Lung (tissue), 12 donors: Measurements from ENCODE around the gene RIOX2. TPM values are rescaled to one million over a fixed set of nuclear protein-coding genes. Genes with fewer than 3 reads are reported as not detected.

Source experiments
- ATAC-seq: fragments of 200-7000 bp; cut with Tn5 transposase; one replicate; pipeline ENCODE4 v1.9.1; 2020; ENCODE audit warnings: moderate number of reproducible peaks; ENCODE audit not compliant: insufficient read depth, low FRiP score
- DNase-seq, 3 donors: peaks; one replicate each; pipeline ENCODE4 v3.0.0-alpha.2; 2013 to 2017
- H3K27ac ChIP-seq, 2 donors: one replicate each; pipeline ENCODE4 v1.5.1; 2013; ENCODE audit warnings: mild to moderate bottlenecking in 2 of 2, moderate library complexity in 2 of 2, control low read depth in 1 of 2, inconsistent platforms in 1 of 2, low read depth in 1 of 2, low read length in 1 of 2
- H3K27me3 ChIP-seq, 3 donors: one replicate each; pipeline ENCODE4 v1.5.1; 2013; ENCODE audit warnings: low read length in 2 of 3; ENCODE audit not compliant: control insufficient read depth in 3 of 3, insufficient read depth in 3 of 3
- H3K36me3 ChIP-seq, 4 donors: one replicate each; pipeline ENCODE4 v1.5.1; 2013; ENCODE audit warnings: low read length in 4 of 4, mild to moderate bottlenecking in 1 of 4, moderate library complexity in 1 of 4; ENCODE audit not compliant: control insufficient read depth in 4 of 4, insufficient read depth in 4 of 4
- H3K4me1 ChIP-seq, 5 donors: one replicate each; pipeline ENCODE4 v1.5.1; 2013; ENCODE audit warnings: low read length in 5 of 5, mild to moderate bottlenecking in 2 of 5, moderate library complexity in 1 of 5; ENCODE audit not compliant: control insufficient read depth in 5 of 5, insufficient read depth in 5 of 5
- H3K4me3 ChIP-seq: one replicate; pipeline ENCODE4 v1.5.1; 2013; ENCODE audit warnings: mild to moderate bottlenecking, control low read depth, moderate library complexity
- H3K9ac ChIP-seq, 2 donors: one replicate each; pipeline ENCODE4 v1.5.1; 2013; ENCODE audit warnings: low read length in 2 of 2, control low read depth in 1 of 2; ENCODE audit not compliant: insufficient read depth in 1 of 2
- H3K9me3 ChIP-seq, 4 donors: one replicate each; pipeline ENCODE4 v1.5.1; 2013; ENCODE audit warnings: low read length in 3 of 4, mild to moderate bottlenecking in 1 of 4, moderate library complexity in 1 of 4; ENCODE audit not compliant: control insufficient read depth in 4 of 4, insufficient read depth in 3 of 4
- WGBS, 2 donors: extraction: QIAGEN DNeasy Blood & Tissue Kit; methylation state at CpG; one replicate each; pipeline ENCODE4 v1.1.7; 2013; 5-methylcytosine and 5-hydroxymethylcytosine counted together
- polyA plus RNA-seq, 2 donors: library from polyadenylated mRNA; stranded (reverse); fragments of 200-250 nt; gene quantifications; one replicate each; pipeline ENCODE4 v1.2.1, GENCODE V29; 2013
- total RNA-seq, 2 donors: library from RNA; depleted of rRNA in 1 of 2; stranded (reverse); fragments of >200 nt in 1 of 2; gene quantifications; one replicate each; pipeline ENCODE4 v1.2.1, GENCODE V29; 2014 to 2021
- TF ChIP-seq, protein P1 (sequence below): IDR thresholded peaks from 2 replicates; pipeline ENCODE4 v1.5.1; 2012; ENCODE audit warnings: mild to moderate bottlenecking; ENCODE audit errors: control extremely low read depth, extremely low read depth
- donor health status: control.
- donor health status: control.
- donor health status: Bipolar disorder and iron deficiency.
- donor health status: healthy.
- donor health status: DM: yes; HTN: yes; CAD: no.

Gene RIOX2
- total and polyA plus RNA-seq, 4 donors: 16.3 to 41.3 (median 22.2) TPM

- Histone ChIP-seq H3K4me3 (no peak overlapping the region), H3K27ac (no peak overlapping the region), H3K9me3 (no peaks in the 10 kb centered on the region), H3K4me1 (peaks cover 0 to 33% (median 9%) of the 10 kb centered on the region in 5 donors), H3K9ac (no peak overlapping the region), H3K27me3 (no peaks in the 10 kb centered on the region), H3K36me3 (peaks cover 8 to 35% (median 11%) of the 10 kb centered on the region in 4 donors)
- ATAC-seq: no peak
- TF ChIP-seq, protein P1, sequence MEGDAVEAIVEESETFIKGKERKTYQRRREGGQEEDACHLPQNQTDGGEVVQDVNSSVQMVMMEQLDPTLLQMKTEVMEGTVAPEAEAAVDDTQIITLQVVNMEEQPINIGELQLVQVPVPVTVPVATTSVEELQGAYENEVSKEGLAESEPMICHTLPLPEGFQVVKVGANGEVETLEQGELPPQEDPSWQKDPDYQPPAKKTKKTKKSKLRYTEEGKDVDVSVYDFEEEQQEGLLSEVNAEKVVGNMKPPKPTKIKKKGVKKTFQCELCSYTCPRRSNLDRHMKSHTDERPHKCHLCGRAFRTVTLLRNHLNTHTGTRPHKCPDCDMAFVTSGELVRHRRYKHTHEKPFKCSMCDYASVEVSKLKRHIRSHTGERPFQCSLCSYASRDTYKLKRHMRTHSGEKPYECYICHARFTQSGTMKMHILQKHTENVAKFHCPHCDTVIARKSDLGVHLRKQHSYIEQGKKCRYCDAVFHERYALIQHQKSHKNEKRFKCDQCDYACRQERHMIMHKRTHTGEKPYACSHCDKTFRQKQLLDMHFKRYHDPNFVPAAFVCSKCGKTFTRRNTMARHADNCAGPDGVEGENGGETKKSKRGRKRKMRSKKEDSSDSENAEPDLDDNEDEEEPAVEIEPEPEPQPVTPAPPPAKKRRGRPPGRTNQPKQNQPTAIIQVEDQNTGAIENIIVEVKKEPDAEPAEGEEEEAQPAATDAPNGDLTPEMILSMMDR: no peak
- WGBS, 2 donors: 92 to 94% methylated on average over 8 of the region's 8 CpGs
- DNase-seq: peak in 2 of 3 donors; percentile 77 to 78
Measured at GRCh38 chr3:97960993-97961766, 11.1 kb downstream of the RIOX2 start.

DNA sequence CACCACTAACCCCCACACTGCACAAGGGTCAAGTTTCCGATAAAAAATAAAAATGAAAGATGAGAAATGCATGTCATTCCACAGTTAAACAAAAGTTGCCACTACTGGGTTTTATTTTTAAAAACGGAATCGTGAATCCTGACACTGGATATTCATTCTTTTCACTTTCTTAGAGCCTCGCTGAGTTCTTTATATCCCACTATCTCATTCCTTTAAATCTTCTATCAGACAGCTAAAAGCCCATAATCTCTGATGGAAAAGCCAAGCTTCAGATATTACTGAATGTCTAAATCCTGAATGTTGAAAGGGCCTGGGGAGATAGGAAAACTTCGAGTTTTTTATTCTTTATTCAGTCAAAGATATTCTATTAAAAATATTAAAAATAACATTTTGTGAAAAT lies 11.7 kb downstream of the RIOX2 start:
- TF ChIP-seq, protein P1: no peak
- H3K27me3 ChIP-seq: no peaks in the 10 kb centered on the region
- ATAC-seq (no peak), DNase-seq (no peak)
- H3K4me3 ChIP-seq: no peak overlapping the region
- H3K27ac ChIP-seq: no peak overlapping the region
- no peaks in the 10 kb centered on the region for H3K9me3 ChIP-seq
- peak overlapping the region in 1 of 2 donors; percentile 55 for H3K9ac ChIP-seq
- peaks cover 5 to 39% (median 10%) of the 10 kb centered on the region in 4 donors for H3K36me3 ChIP-seq
- WGBS, 2 donors: 87 to 90% methylated on average over 5 of the region's 5 CpGs
- peaks cover 0 to 33% (median 9%) of the 10 kb centered on the region in 5 donors for H3K4me1 ChIP-seq

- Histone ChIP-seq H3K9me3 (no peaks in the 10 kb centered on the region), H3K4me1 (peaks cover 0 to 33% (median 9%) of the 10 kb centered on the region in 5 donors), H3K27me3 (no peaks in the 10 kb centered on the region), H3K36me3 (peaks cover 5 to 40% (median 12%) of the 10 kb centered on the region in 4 donors), H3K9ac (no peak overlapping the region), H3K27ac (no peak overlapping the region), H3K4me3 (no peak overlapping the region)
- 96 to 97% methylated on average over 5 of the region's 5 CpGs for WGBS, 2 donors
- TF ChIP-seq, protein P1: no peak
- DNase-seq (peak in 2 of 3 donors; percentile 20 to 26), ATAC-seq (no peak)
Measured at GRCh38 chr3:97959872-97960271, 12.4 kb downstream of the RIOX2 start.
